C4-2B (cell line): ENCODE results near the gene GATA2.

Experiments
- H3K27ac ChIP-seq: fragments of 450-650 bp; 2 replicates; pipeline ENCODE4 v1.5.1; 2017
- CTCF ChIP-seq: fragments of 450-650 bp; conservative IDR thresholded peaks from 2 replicates; pipeline ENCODE4 v1.5.1; 2017; ENCODE audit warnings: mild to moderate bottlenecking
- ZFX ChIP-seq: fragments of 450-650 bp; IDR thresholded peaks from 2 replicates; pipeline ENCODE4 v1.6.1; 2017

GATA2 gene

GRCh38 chr3:128464702-128465101 is 28.3 kb downstream of the GATA2 start:
- TF ChIP-seq CTCF (no peak), ZFX (no peak)
- H3K27ac ChIP-seq, result no peak overlapping the region

GRCh38 chr3:128464188-128464587 is 28.8 kb downstream of the GATA2 start:
- H3K27ac ChIP-seq, result no peak overlapping the region
- TF ChIP-seq ZFX, result no peak
- TF ChIP-seq CTCF, result no peak

- no peak overlapping the region for H3K27ac ChIP-seq
- TF ChIP-seq CTCF (no peak), ZFX (no peak)
These were observed 29.2 kb downstream of the GATA2 start for GRCh38 chr3:128463771-128464170.

DNA sequence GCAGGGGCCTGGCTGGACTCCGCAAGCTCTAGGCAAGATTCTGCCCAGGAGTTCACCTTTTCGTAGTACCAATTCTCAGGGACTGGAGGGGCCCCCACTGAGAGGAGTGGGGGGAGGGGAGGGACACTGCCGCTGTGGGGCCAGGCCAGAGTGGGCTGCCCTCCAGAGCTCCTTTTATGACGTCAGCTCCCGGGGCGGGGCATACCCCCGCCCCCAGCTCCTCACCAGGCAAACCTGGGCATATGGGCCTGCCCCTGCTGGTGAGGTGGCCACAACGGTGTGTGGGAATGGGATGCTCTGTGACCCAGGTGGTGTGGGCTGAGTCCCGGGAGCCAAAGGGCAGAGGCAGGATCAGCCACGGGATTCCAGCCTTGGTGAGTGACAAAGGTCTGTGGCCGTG is 29.6 kb downstream of the GATA2 start:
- no peak overlapping the region for H3K27ac ChIP-seq
- TF ChIP-seq CTCF (no peak), ZFX (no peak)

GRCh38 chr3:128462931-128463330 is 30.1 kb downstream of the GATA2 start:
- no peak for TF ChIP-seq ZFX
- TF ChIP-seq CTCF, result no peak
- H3K27ac ChIP-seq, result no peak overlapping the region

DNA sequence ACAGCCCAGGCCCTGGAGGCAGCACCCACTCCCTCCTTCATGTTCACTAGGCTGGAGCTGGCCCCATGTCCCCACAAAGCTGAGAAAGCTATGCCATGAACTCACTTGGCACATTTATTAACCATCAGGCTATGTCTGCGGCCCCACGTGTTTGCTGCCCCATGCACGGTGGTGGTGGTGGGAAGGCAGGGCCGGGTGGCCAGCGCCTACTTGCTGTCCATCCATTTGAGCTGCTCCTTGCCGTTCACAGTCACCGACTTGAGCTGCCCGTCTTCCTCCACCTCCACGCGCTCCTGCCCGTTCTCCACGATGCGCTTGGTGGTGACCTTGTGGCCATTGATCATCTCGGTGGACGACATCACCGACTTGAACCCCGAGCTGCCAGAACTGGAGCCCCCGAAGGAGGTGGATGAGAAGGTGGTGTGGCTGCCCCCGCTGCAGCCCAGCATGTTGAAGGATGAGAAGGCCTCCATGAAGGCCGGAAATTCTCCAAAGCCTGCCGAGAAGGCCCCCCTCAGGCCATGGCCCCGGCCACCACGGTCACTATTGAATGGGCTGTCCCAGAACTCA is 30.6 kb downstream of the GATA2 start:
- no peak overlapping the region for H3K27ac ChIP-seq
- TF ChIP-seq CTCF, result no peak

DNA sequence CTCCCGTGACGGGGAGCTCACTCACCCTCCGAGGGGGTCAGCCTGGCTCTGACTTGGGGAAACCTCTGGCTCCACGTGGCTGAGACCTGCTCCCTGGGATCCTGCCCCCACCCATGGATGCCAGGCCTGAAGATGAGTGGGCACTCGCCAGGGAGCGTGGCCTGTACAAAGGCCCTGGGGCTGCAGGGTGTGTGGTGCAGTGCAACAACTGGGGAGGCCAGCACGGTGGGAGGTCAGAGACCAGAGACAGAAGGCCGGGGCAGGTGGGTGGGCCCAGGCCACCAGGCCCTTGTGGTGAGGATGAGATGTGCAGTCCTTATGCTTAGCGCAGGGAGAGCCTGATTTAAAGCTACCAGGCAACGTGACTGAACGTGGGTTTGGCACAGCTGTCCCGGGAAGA is 31.3 kb downstream of the GATA2 start:
- H3K27ac ChIP-seq, result no peak overlapping the region
- no peak for TF ChIP-seq CTCF
- no peak for TF ChIP-seq ZFX
